Endothelial cell of umbilical vein (primary cell): ENCODE data around the gene CRYL1. TPM values are rescaled to one million over a fixed set of nuclear protein-coding genes. Genes with fewer than 3 reads are reported as not detected.

Source experiments
- BruUV-seq: library from RNA; stranded (reverse); fragments of 400-500 nt; replicated peaks from 2 replicates; lab custom pipeline; 2021; lab: Mats Ljungman, UMichigan
- CTCF ChIA-PET: fragments of 300-600, 350-600 bp; sonication (Branson Sonifier 250); formaldehyde crosslinking; loops from one replicate; lab custom pipeline; 2021; ENCODE audit warnings: antibody characterized with exemption, inconsistent platforms; lab: Charles Lee
- POLR2A ChIA-PET: fragments of 300-600, 350-600 bp; sonication (Branson Sonifier 250); formaldehyde crosslinking; loops from one replicate; lab custom pipeline; 2021; ENCODE audit warnings: antibody characterized with exemption, inconsistent platforms; lab: Charles Lee
- DNase-seq: peaks from one replicate; pipeline ENCODE4 v3.0.0-alpha.2; 2011; ENCODE audit warnings: low read depth, low spot score
- FAIRE-seq: peaks from 2 replicates; lab custom pipeline; 2011; peaks lifted over from hg19 to GRCh38; lab: Jason Lieb, UNC
- H2AFZ ChIP-seq: 2 replicates; pipeline ENCODE4 v1.6.0; 2012; ENCODE audit warnings: low read depth, low read length, control low read depth, inconsistent platforms
- H3K27ac ChIP-seq: 2 replicates; pipeline ENCODE4 v1.5.1; 2011; ENCODE audit warnings: low read depth, mild to moderate bottlenecking, control low read depth, low read length, moderate library complexity; ENCODE audit not compliant: insufficient read depth
- H3K27me3 ChIP-seq, 2 experiments: 2 replicates each; pipeline versions ENCODE4 v1.6.0 to v1.6.1; 2011; ENCODE audit warnings: low read length in 2 of 2, mixed read lengths in 1 of 2; ENCODE audit not compliant: control insufficient read depth in 2 of 2, insufficient read depth in 2 of 2
- H3K36me3 ChIP-seq, 2 experiments: 2 replicates in 1 of 2; 3 replicates in 1 of 2; pipeline ENCODE4 v1.5.1; 2011; ENCODE audit warnings: low read length in 2 of 2, mild to moderate bottlenecking in 1 of 2, moderate library complexity in 1 of 2; ENCODE audit not compliant: control insufficient read depth in 2 of 2, insufficient read depth in 2 of 2; ENCODE audit errors: extremely low read depth in 1 of 2
- H3K4me1 ChIP-seq: 3 replicates; pipeline ENCODE4 v1.5.1; 2011; ENCODE audit warnings: mild to moderate bottlenecking, low read length; ENCODE audit not compliant: control insufficient read depth, insufficient read depth; ENCODE audit errors: extremely low read depth
- H3K4me2 ChIP-seq: 2 replicates; pipeline ENCODE4 v1.6.1; 2011; ENCODE audit warnings: low read length, control low read depth, mixed read lengths; ENCODE audit not compliant: insufficient read depth
- H3K4me3 ChIP-seq, 3 experiments: fragments of 200-600 bp in 1 of 3; sonication (generic), shearing (Covaris generic) in 1 of 3; replicated peaks in 1 of 3; 2 replicates each; pipeline ENCODE4 v1.5.1; 2011 to 2016; ENCODE audit warnings: control low read depth in 3 of 3, low read length in 3 of 3, mild to moderate bottlenecking in 2 of 3, inconsistent platforms in 1 of 3, low read depth in 1 of 3, moderate library complexity in 1 of 3; ENCODE audit not compliant: insufficient read depth in 1 of 3
- H3K79me2 ChIP-seq: 2 replicates; pipeline ENCODE4 v1.6.0; 2012; ENCODE audit warnings: low read length, inconsistent platforms; ENCODE audit not compliant: control insufficient read depth, insufficient read depth
- H3K9ac ChIP-seq: replicated peaks from 2 replicates; pipeline ENCODE3; 2011; ENCODE audit warnings: low read length, control low read depth; ENCODE audit not compliant: insufficient read depth; ENCODE audit errors: extremely low read depth
- H3K9me1 ChIP-seq: replicated peaks from 3 replicates; pipeline ENCODE4 v1.6.0; 2011; ENCODE audit warnings: mild to moderate bottlenecking, low read length; ENCODE audit not compliant: control insufficient read depth, insufficient read depth; ENCODE audit errors: extremely low read depth
- H3K9me3 ChIP-seq: replicated peaks from 2 replicates; pipeline ENCODE4 v1.5.1; 2012; ENCODE audit warnings: low read length, inconsistent platforms; ENCODE audit not compliant: control insufficient read depth, insufficient read depth
- H4K20me1 ChIP-seq: replicated peaks from 2 replicates; pipeline ENCODE3; 2011; ENCODE audit warnings: mild to moderate bottlenecking, low read length; ENCODE audit not compliant: control insufficient read depth, insufficient read depth; ENCODE audit errors: extremely low read depth
- EZH2 ChIP-seq: IDR thresholded peaks from 2 replicates; pipeline ENCODE4 v1.6.1; 2012; ENCODE audit warnings: borderline replicate concordance, low read depth, mild to moderate bottlenecking, moderate library complexity, low read length, inconsistent platforms; ENCODE audit not compliant: severe bottlenecking
- FOS ChIP-seq: IDR thresholded peaks from 2 replicates; pipeline ENCODE4 v1.6.1; 2011; ENCODE audit warnings: mild to moderate bottlenecking, low read length, moderate library complexity, borderline replicate concordance; ENCODE audit not compliant: insufficient read depth
- GATA2 ChIP-seq: IDR thresholded peaks from 2 replicates; pipeline ENCODE4 v1.7.0; 2011; ENCODE audit warnings: low read depth, mild to moderate bottlenecking, moderate library complexity, mixed read lengths, low read length; ENCODE audit not compliant: insufficient read length, insufficient read depth
- MYC ChIP-seq: IDR thresholded peaks from one replicate; pipeline ENCODE4 v1.6.1; 2011; ENCODE audit warnings: mild to moderate bottlenecking, low read depth, low read length
- POLR2A ChIP-seq: IDR thresholded peaks from 2 replicates; pipeline ENCODE4 v1.6.1; 2012; ENCODE audit warnings: low read depth, mild to moderate bottlenecking, control low read depth, low read length
- POLR2AphosphoS5 ChIP-seq: IDR thresholded peaks from 2 replicates; pipeline ENCODE4 v1.6.1; 2012; ENCODE audit warnings: low read depth, mild to moderate bottlenecking, control low read depth, low read length, moderate library complexity; ENCODE audit not compliant: insufficient read depth
- dilution Hi-C: fragments of 300-500 bp; cut with MboI; formaldehyde crosslinking; loops from one replicate; pipeline ENCODE4 v1.15.0; 2019; ENCODE audit warnings: low sequenced_read_pairs; ENCODE audit not compliant: extremely low pct_ligation_motif_present
- intact Hi-C: fragments of 100-400 bp; cut with micrococcal nuclease; formaldehyde crosslinking; loops from one replicate; pipeline ENCODE4 v1.10.0; 2022
- polyA plus RNA-seq, 4 experiments: library from polyadenylated mRNA; depleted of rRNA in 3 of 4; stranded (reverse) in 3 of 4; unstranded in 1 of 4; fragments of >200 nt; gene quantifications; 2 replicates each; pipeline versions ENCODE4 v1.2.1 to v1.2.3, GENCODE V29; 2011 to 2012; ENCODE audit warnings: missing spikeins in 1 of 4
- total RNA-seq: library from RNA; stranded (reverse); gene quantifications from 2 replicates; pipeline ENCODE4 v1.2.3, GENCODE V29; 2021
- TF ChIP-seq, protein P1 (sequence below): IDR thresholded peaks from 2 replicates; pipeline ENCODE4 v1.6.1; 2011; ENCODE audit not compliant: insufficient read depth, insufficient read length
- TF ChIP-seq, protein P2 (sequence below), 2 donors: IDR thresholded peaks; 1 replicate in 1 of 2; 2 replicates in 1 of 2; pipeline ENCODE4 v1.5.1; 2011; ENCODE audit warnings: low read length in 2 of 2, mild to moderate bottlenecking in 2 of 2, moderate library complexity in 2 of 2, control low read depth in 1 of 2, inconsistent platforms in 1 of 2, low read depth in 1 of 2; ENCODE audit not compliant: insufficient read depth in 1 of 2; ENCODE audit errors: extremely low read depth in 1 of 2

Gene CRYL1
- total and polyA plus RNA-seq, 2 donors (not counting 3 experiments of a cell fraction or from before 2014, with no cell fraction given), result 13.9 to 39.0 TPM

DNA sequence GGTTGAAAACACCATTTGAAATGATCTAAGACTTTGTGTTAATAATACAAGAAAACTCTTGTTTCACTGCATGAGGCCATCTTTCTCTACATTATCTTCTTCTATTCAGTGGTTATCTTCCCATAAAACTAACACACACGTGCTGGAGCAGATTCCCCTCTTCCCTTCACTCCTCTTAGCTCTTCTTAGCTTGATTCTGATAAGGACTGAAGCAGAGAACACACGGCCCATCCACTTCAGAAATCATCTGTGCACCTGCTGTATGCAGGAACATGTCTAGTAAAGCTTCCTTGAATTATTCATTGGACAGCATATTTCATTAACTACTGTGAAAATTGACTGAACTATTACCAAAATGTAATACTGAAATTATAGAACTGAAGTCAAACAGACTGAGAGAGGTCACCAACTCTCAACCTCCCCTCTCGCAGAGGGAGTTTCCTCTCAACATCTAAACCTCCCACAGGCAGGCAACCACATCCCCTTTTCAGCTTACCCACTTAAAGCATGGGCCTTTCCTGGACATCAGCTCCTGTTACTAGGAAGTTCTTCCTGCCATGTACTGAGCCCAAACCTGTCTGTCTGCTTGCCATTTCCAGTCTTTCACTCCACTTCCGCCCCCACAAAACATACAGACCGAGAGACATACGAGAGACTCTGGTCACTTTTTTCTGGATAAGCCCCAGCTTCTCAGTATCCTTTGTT is 113.9 kb downstream of the CRYL1 start:
- ChIA-PET POLR2A (no interaction called here), CTCF (interaction anchor here (0.7 kb wide), 1 partner anchor 215 kb away, joined by 3 read pairs; no protein-coding TSS in a partner anchor)

More for the DNA sequence above, 113.9 kb downstream of the CRYL1 start:
- Histone ChIP-seq H3K9me1 (no peaks in the 10 kb centered on the region), H3K4me2 (no peak overlapping the region), H3K4me3 (no peak overlapping the region), H4K20me1 (no peaks in the 10 kb centered on the region), H3K4me1 (no peaks in the 10 kb centered on the region), H2AFZ (no peak overlapping the region), H3K27me3 (peaks cover 14 to 23% of the 10 kb centered on the region in 2 experiments), H3K9me3 (no peaks in the 10 kb centered on the region), H3K9ac (no peak overlapping the region), H3K36me3 (no peaks in the 10 kb centered on the region), H3K79me2 (no peaks in the 10 kb centered on the region), H3K27ac (no peak overlapping the region)
- FAIRE-seq (no peak), DNase-seq (no peak)
- dilution Hi-C loops, result no loop called here
- TF ChIP-seq, protein P1, sequence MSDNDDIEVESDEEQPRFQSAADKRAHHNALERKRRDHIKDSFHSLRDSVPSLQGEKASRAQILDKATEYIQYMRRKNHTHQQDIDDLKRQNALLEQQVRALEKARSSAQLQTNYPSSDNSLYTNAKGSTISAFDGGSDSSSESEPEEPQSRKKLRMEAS, result no peak
- TF ChIP-seq EZH2, result no peak
- TF ChIP-seq POLR2A, result no peak
- TF ChIP-seq POLR2AphosphoS5, result no peak
- TF ChIP-seq, protein P2, sequence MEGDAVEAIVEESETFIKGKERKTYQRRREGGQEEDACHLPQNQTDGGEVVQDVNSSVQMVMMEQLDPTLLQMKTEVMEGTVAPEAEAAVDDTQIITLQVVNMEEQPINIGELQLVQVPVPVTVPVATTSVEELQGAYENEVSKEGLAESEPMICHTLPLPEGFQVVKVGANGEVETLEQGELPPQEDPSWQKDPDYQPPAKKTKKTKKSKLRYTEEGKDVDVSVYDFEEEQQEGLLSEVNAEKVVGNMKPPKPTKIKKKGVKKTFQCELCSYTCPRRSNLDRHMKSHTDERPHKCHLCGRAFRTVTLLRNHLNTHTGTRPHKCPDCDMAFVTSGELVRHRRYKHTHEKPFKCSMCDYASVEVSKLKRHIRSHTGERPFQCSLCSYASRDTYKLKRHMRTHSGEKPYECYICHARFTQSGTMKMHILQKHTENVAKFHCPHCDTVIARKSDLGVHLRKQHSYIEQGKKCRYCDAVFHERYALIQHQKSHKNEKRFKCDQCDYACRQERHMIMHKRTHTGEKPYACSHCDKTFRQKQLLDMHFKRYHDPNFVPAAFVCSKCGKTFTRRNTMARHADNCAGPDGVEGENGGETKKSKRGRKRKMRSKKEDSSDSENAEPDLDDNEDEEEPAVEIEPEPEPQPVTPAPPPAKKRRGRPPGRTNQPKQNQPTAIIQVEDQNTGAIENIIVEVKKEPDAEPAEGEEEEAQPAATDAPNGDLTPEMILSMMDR (IDR thresholded peaks at IDR 0.05; ENCODE audit: extremely low read depth in 1 of 2, insufficient read depth in 1 of 2, low read depth in 1 of 2, low read length in 2 of 2), result no peak
- no peak for TF ChIP-seq FOS
- TF ChIP-seq MYC, result no peak
- TF ChIP-seq GATA2, result no peak
- no TSS peak for BruUV-seq
- intact Hi-C loops, result no loop called here
